HFFc6 (cell line): ENCODE results near the gene SLC25A45. TPM values are rescaled to one million over a fixed set of nuclear protein-coding genes. Genes with fewer than 3 reads are reported as not detected.
A peak's percentile ranks its signal among the peaks of the same experiment; 100 is the strongest.

Experiments used
- DNase-seq: peaks from one replicate; pipeline ENCODE4 v3.0.0-alpha.2; 2018
- H3K27ac Mint-ChIP-seq: 2 replicates; pipeline ENCODE4 v1.8.0; 2020; ENCODE audit warnings: mild to moderate bottlenecking, mixed read lengths
- H3K27me3 Mint-ChIP-seq: 2 replicates; pipeline ENCODE4 v1.8.0; 2021; ENCODE audit warnings: mild to moderate bottlenecking, moderate library complexity, mixed read lengths; ENCODE audit not compliant: insufficient read depth
- H3K36me3 Mint-ChIP-seq: 2 replicates; pipeline ENCODE4 v1.8.0; 2021; ENCODE audit warnings: low read depth, mixed read lengths
- H3K4me1 Mint-ChIP-seq: 2 replicates; pipeline ENCODE4 v1.8.0; 2020; ENCODE audit warnings: low read depth, mixed read lengths
- H3K4me3 Mint-ChIP-seq: 2 replicates; pipeline ENCODE4 v1.8.0; 2020; ENCODE audit warnings: mild to moderate bottlenecking, moderate library complexity, mixed read lengths
- H3K9me3 Mint-ChIP-seq: 2 replicates; pipeline ENCODE4 v1.8.0; 2020; ENCODE audit warnings: mild to moderate bottlenecking, mixed read lengths
- CTCF ChIP-seq: fragments of 200-600 bp; sonication (generic); IDR thresholded peaks from 2 replicates; pipeline ENCODE4 v1.5.0; 2021; ENCODE audit warnings: antibody characterized with exemption, mild to moderate bottlenecking
- total RNA-seq, 6 experiments: library from RNA; stranded (reverse); fragmentation: NEBNext Ultra II Directional; extraction: Animal tissue kit (Norgen Biotek cat#: 25700); gene quantifications; 2 replicates in 1 of 6; 3 replicates in 5 of 6; pipeline ENCODE4 v1.2.3, GENCODE V29; 2021

Gene SLC25A45
- total RNA-seq, 6 experiments from 2014 or later: 4.9 to 8.9 (median 5.8) TPM

GRCh38 chr11:65355013-65355775 lies 27.3 kb downstream of the SLC25A45 start:
- Mint-ChIP-seq H3K27me3 (peaks cover 8% of the 10 kb centered on the region), H3K9me3 (no peaks in the 10 kb centered on the region), H3K4me1 (peaks cover 35% of the 10 kb centered on the region), H3K36me3 (no peaks in the 10 kb centered on the region), H3K4me3 (peak overlapping the region; percentile 77), H3K27ac (no peak overlapping the region)
- no peak for DNase-seq
- TF ChIP-seq CTCF: no peak

GRCh38 chr11:65354265-65355012 lies 28.0 kb downstream of the SLC25A45 start, which contains the start of gene TIGD3:
TSS of gene TIGD3 (plus strand) at chr11:65354751. CDS start at chr11:65355809, 1,058 bp downstream.
- peak within 1 kb of the TSS; percentile 69 for H3K27ac Mint-ChIP-seq
- no peaks in the 10 kb centered on the region for H3K9me3 Mint-ChIP-seq
- peaks cover 35% of the 10 kb centered on the region for H3K4me1 Mint-ChIP-seq
- H3K36me3 Mint-ChIP-seq: no peaks in the 10 kb centered on the region
- peak within 1 kb of the TSS; percentile 77 for H3K4me3 Mint-ChIP-seq
- DNase-seq: peak; percentile 92
- TF ChIP-seq CTCF: no peak
- H3K27me3 Mint-ChIP-seq: peaks cover 8% of the 10 kb centered on the region

GRCh38 chr11:65353900-65354264 lies 28.6 kb downstream of the SLC25A45 start:
- H3K27me3 Mint-ChIP-seq: peaks cover 8% of the 10 kb centered on the region
- peak overlapping the region; percentile 77 for H3K4me3 Mint-ChIP-seq
- no peak for TF ChIP-seq CTCF
- no peak for DNase-seq
- peak overlapping the region; percentile 69 for H3K27ac Mint-ChIP-seq
- H3K4me1 Mint-ChIP-seq: peaks cover 35% of the 10 kb centered on the region
- no peaks in the 10 kb centered on the region for H3K9me3 Mint-ChIP-seq
- H3K36me3 Mint-ChIP-seq: 0 out of 2 replicates have a peak, but pooled peaks cover under 1% of the 10 kb centered on the region

- Mint-ChIP-seq H3K27ac (peak overlapping the region; percentile 69), H3K4me3 (peak overlapping the region; percentile 77), H3K27me3 (peaks cover 5% of the 10 kb centered on the region), H3K9me3 (no peaks in the 10 kb centered on the region), H3K4me1 (peaks cover 35% of the 10 kb centered on the region), H3K36me3 (peaks cover 5% of the 10 kb centered on the region; the same call in 1 of the 2 replicates)
- no peak for DNase-seq
- no peak for TF ChIP-seq CTCF
Measured at GRCh38 chr11:65353376-65353775, 29.1 kb downstream of the SLC25A45 start.

GRCh38 chr11:65352783-65353182 lies 29.7 kb downstream of the SLC25A45 start:
- Mint-ChIP-seq H3K27me3 (peaks cover 4% of the 10 kb centered on the region), H3K9me3 (no peaks in the 10 kb centered on the region), H3K36me3 (peaks cover 5% of the 10 kb centered on the region; the same call in 1 of the 2 replicates), H3K4me3 (no peak overlapping the region), H3K27ac (peak overlapping the region; percentile 64; the same call in 1 of the 2 replicates), H3K4me1 (peaks cover 30% of the 10 kb centered on the region)
- TF ChIP-seq CTCF: peak; percentile 74
- peak; percentile 23 for DNase-seq
